Kidney epithelial cell (primary cell): ENCODE data around the gene MKKS. TPM values are rescaled to one million over a fixed set of nuclear protein-coding genes. Genes with fewer than 3 reads are reported as not detected.

Experiments used
- DNase-seq: peaks from one replicate; pipeline ENCODE4 v3.0.0-alpha.2; 2010; ENCODE audit warnings: low read depth
- H3K27me3 ChIP-seq: 2 replicates; pipeline ENCODE4 v1.6.0; 2011; ENCODE audit warnings: low read length; ENCODE audit not compliant: control insufficient read depth, insufficient read depth
- H3K36me3 ChIP-seq: 2 replicates; pipeline ENCODE4 v1.5.1; 2011; ENCODE audit warnings: low read length; ENCODE audit not compliant: control insufficient read depth, insufficient read depth
- H3K4me3 ChIP-seq: 2 replicates; pipeline ENCODE4 v1.5.1; 2011; ENCODE audit warnings: low read depth, mild to moderate bottlenecking, control low read depth, low read length
- total RNA-seq: library from RNA; depleted of rRNA; stranded (reverse); fragments of >200 nt; gene quantifications from 2 replicates; pipeline ENCODE4 v1.2.3, GENCODE V29; 2015
- TF ChIP-seq, protein P1 (sequence below): IDR thresholded peaks from 2 replicates; pipeline ENCODE4 v1.5.1; 2011; ENCODE audit warnings: mild to moderate bottlenecking, moderate library complexity, low read length, control low read depth, inconsistent platforms; ENCODE audit not compliant: insufficient read depth, poor library complexity, severe bottlenecking

The MKKS gene
- total RNA-seq, 1 donor from 2014 or later = 16.8 TPM

GRCh38 chr20:10468340-10468845 lies 34.4 kb upstream of the MKKS start:
- no peaks in the 10 kb centered on the region for H3K27me3 ChIP-seq
- no peak overlapping the region for H3K4me3 ChIP-seq
- no peak for DNase-seq
- TF ChIP-seq, protein P1, sequence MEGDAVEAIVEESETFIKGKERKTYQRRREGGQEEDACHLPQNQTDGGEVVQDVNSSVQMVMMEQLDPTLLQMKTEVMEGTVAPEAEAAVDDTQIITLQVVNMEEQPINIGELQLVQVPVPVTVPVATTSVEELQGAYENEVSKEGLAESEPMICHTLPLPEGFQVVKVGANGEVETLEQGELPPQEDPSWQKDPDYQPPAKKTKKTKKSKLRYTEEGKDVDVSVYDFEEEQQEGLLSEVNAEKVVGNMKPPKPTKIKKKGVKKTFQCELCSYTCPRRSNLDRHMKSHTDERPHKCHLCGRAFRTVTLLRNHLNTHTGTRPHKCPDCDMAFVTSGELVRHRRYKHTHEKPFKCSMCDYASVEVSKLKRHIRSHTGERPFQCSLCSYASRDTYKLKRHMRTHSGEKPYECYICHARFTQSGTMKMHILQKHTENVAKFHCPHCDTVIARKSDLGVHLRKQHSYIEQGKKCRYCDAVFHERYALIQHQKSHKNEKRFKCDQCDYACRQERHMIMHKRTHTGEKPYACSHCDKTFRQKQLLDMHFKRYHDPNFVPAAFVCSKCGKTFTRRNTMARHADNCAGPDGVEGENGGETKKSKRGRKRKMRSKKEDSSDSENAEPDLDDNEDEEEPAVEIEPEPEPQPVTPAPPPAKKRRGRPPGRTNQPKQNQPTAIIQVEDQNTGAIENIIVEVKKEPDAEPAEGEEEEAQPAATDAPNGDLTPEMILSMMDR = no peak
- no peaks in the 10 kb centered on the region for H3K36me3 ChIP-seq

GRCh38 chr20:10467681-10468339 lies 33.8 kb upstream of the MKKS start:
- TF ChIP-seq, protein P1 = no peak
- H3K36me3 ChIP-seq = no peaks in the 10 kb centered on the region
- no peaks in the 10 kb centered on the region for H3K27me3 ChIP-seq
- no peak overlapping the region for H3K4me3 ChIP-seq
- DNase-seq = no peak

- no peaks in the 10 kb centered on the region for H3K36me3 ChIP-seq
- H3K27me3 ChIP-seq = no peaks in the 10 kb centered on the region
These were observed 32.8 kb upstream of the MKKS start for GRCh38 chr20:10466855-10467254.

GRCh38 chr20:10466325-10466724 lies 32.3 kb upstream of the MKKS start:
- H3K27me3 ChIP-seq = no peaks in the 10 kb centered on the region
- no peaks in the 10 kb centered on the region for H3K36me3 ChIP-seq
- DNase-seq = no peak
- H3K4me3 ChIP-seq = no peak overlapping the region
- TF ChIP-seq, protein P1 = no peak

More at GRCh38 chr20:10466855-10467254, 32.8 kb upstream of the MKKS start:
- TF ChIP-seq, protein P1 = no peak
- no peak for DNase-seq
- no peak overlapping the region for H3K4me3 ChIP-seq

GRCh38 chr20:10465135-10465534 lies 31.1 kb upstream of the MKKS start:
- H3K36me3 ChIP-seq = no peaks in the 10 kb centered on the region
- no peak for DNase-seq
- H3K4me3 ChIP-seq = no peak overlapping the region
- TF ChIP-seq, protein P1 = no peak
- H3K27me3 ChIP-seq = no peaks in the 10 kb centered on the region

DNA sequence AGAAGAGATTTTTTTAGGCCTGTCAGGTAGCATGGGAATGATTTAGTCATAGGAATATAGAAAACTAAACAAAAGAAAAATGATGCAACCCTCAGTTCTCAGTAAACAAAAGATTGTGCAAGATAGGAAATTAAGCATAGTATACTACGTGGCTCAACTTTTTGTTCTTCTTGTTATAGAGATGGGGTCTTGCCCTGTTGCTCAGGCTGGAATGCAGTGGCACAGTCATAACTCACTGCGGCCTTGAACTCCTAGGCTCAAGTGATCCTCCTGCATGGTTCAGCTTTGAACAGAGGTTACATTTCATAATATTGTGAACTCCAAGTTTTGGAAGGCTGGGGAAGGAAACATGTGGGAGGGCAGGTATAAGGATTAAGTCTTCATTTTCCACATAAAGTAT lies 29.6 kb upstream of the MKKS start:
- TF ChIP-seq, protein P1 = no peak
- DNase-seq = no peak
- H3K4me3 ChIP-seq = no peak overlapping the region
- H3K36me3 ChIP-seq = no peaks in the 10 kb centered on the region
- H3K27me3 ChIP-seq = no peaks in the 10 kb centered on the region
